ENCODE measurements around the gene GOPC. TPM values are rescaled to one million over a fixed set of nuclear protein-coding genes. Genes with fewer than 3 reads are reported as not detected.

GOPC gene
- total and polyA plus RNA-seq, 2 of the 13 experiments (the other 11 are each of a cell fraction or from before 2014, with no cell fraction given), result 20.9 to 41.5 TPM

DNA sequence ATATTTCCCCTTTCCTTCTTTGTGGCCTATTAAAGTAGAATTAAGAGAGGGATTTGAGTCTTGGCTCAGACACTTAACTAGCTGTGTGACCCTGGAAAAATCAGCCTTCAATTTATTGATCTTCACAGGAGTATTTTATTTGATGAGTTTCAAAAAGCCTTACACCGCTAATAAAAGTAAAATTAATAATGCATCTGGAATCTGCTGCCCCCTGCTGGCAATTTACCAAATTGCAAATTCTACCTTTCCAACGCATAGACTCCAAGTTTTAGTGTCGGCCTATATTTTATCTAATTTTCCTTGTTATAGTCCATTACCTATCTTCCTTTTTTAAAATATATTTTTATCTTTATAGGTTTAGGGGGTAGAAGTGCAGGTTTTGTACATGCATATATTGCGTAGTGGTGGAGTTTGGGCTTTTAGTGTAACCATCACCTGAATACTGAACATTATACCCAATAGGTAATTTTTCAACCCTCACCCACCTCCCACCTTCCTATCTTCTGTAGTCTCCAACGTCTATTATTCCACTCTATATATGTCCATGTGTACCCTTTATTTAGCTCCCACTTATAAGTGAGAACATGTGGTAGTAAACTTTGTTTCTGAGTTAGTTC is 46.3 kb downstream of the GOPC start (continued):
- peak; percentile 80; the same call in 1 of the 2 replicates for TF ChIP-seq ARID3A (IDR thresholded peaks at IDR 0.05; ENCODE audit: low read depth, low read length)
- TF ChIP-seq FOXM1 (CRISPR knock-in tag; IDR thresholded peaks at IDR 0.05), result no peak
- TF ChIP-seq GFI1 (CRISPR knock-in tag; IDR thresholded peaks at IDR 0.05; ENCODE audit: borderline replicate concordance), result no peak
- TF ChIP-seq RAD21 (CRISPR knock-in tag; IDR thresholded peaks at IDR 0.05), result peak; percentile 56
- no peak for TF ChIP-seq KDM1A (CRISPR knock-in tag; IDR thresholded peaks at IDR 0.05)
- no peak for TF ChIP-seq ZBTB10 (CRISPR knock-in tag; IDR thresholded peaks at IDR 0.05; ENCODE audit: borderline replicate concordance)
- TF ChIP-seq MXI1 (IDR thresholded peaks at IDR 0.05; ENCODE audit: borderline replicate concordance, low read depth, low read length), result no peak
- TF ChIP-seq, protein P1, sequence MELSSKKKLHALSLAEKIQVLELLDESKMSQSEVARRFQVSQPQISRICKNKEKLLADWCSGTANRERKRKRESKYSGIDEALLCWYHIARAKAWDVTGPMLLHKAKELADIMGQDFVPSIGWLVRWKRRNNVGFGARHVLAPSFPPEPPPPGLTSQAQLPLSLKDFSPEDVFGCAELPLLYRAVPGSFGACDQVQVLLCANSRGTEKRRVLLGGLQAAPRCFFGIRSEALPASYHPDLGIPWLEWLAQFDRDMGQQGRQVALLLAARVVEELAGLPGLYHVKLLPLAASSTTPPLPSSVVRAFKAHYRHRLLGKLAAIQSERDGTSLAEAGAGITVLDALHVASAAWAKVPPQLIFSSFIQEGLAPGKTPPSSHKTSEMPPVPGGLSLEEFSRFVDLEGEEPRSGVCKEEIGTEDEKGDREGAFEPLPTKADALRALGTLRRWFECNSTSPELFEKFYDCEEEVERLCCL (CRISPR knock-in tag; IDR thresholded peaks at IDR 0.05; ENCODE audit: borderline replicate concordance), result no peak
- TF ChIP-seq, protein P2, sequence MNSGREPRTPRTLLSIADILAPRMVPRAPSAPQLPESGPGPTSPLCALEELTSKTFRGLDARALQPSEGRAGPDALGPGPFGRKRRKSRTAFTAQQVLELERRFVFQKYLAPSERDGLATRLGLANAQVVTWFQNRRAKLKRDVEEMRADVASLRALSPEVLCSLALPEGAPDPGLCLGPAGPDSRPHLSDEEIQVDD (CRISPR knock-in tag; IDR thresholded peaks at IDR 0.05; ENCODE audit: borderline replicate concordance), result no peak
- TF ChIP-seq HIC2 (CRISPR knock-in tag; IDR thresholded peaks at IDR 0.05; ENCODE audit: low read depth), result no peak
- TF ChIP-seq SP140L (CRISPR knock-in tag; IDR thresholded peaks at IDR 0.05; ENCODE audit: borderline replicate concordance), result no peak
- TF ChIP-seq ZFP36 (IDR thresholded peaks at IDR 0.05; ENCODE audit: borderline replicate concordance, low read depth, low read length, partially characterized antibody), result no peak
- no peak for TF ChIP-seq NFYC (CRISPR knock-in tag; IDR thresholded peaks at IDR 0.05)
- TF ChIP-seq HOXA7 (CRISPR knock-in tag; IDR thresholded peaks at IDR 0.05), result no peak
- no peak for TF ChIP-seq MZF1 (CRISPR knock-in tag; IDR thresholded peaks at IDR 0.05; ENCODE audit: borderline replicate concordance)
- TF ChIP-seq ARID5B (CRISPR knock-in tag; IDR thresholded peaks at IDR 0.05), result peak; percentile 17; the same call in 1 of the 2 replicates
- TF ChIP-seq RELA (CRISPR knock-in tag; IDR thresholded peaks at IDR 0.05), result no peak
